K562 (cell line): ENCODE results near the gene ASS1. TPM values are rescaled to one million over a fixed set of nuclear protein-coding genes. Genes with fewer than 3 reads are reported as not detected.
A peak's percentile ranks its signal among the peaks of the same experiment; 100 is the strongest.

Experiments
- ATAC-seq: fragments of 200-7000 bp; cut with Tn5 transposase; 3 replicates; pipeline ENCODE4 v1.9.1; 2020; ENCODE audit warnings: moderate library complexity
- BruUV-seq: library from RNA; stranded (reverse); fragments of 400-500 nt; replicated peaks from 2 replicates; lab custom pipeline; 2021; lab: Mats Ljungman, UMichigan
- CTCF ChIA-PET: fragments of 300-600 bp; formaldehyde crosslinking; extraction: SDS; loops from one replicate; lab custom pipeline; 2021; ENCODE audit warnings: low intra/inter-chr PET ratio; lab: Yijun Ruan, JAX
- POLR2A ChIA-PET: fragments of 300-600, 350-650 bp; sonication (Branson Sonifier 250); formaldehyde crosslinking; extraction: SDS; loops from one replicate; lab custom pipeline; 2021; ENCODE audit warnings: antibody characterized with exemption, inconsistent platforms; lab: Yijun Ruan, JAX
- DNase-seq, 4 experiments: peaks; one replicate each; pipeline versions ENCODE4 v3.0.0 to v3.0.0-alpha.2; 2011 to 2018; ENCODE audit warnings: low spot score in 3 of 4, mixed read lengths in 3 of 4; ENCODE audit errors: extremely low read depth in 1 of 4
- FAIRE-seq: peaks from 2 replicates; lab custom pipeline; 2011; peaks lifted over from hg19 to GRCh38; lab: Jason Lieb, UNC
- H2AFZ ChIP-seq: 2 replicates; pipeline ENCODE4 v1.6.0; 2011; ENCODE audit warnings: low read depth, low read length, control low read depth, inconsistent platforms
- H3K27ac ChIP-seq: fragments of 200-600 bp; 3 replicates; pipeline ENCODE4 v1.8.0; 2011; ENCODE audit warnings: low read depth, mild to moderate bottlenecking, control low read depth, inconsistent platforms, low read length, moderate library complexity, mixed read lengths; ENCODE audit errors: extremely low read depth
- H3K27me3 ChIP-seq, 2 experiments: fragments of 300-600 bp in 1 of 2; 2 replicates in 1 of 2; 3 replicates in 1 of 2; pipeline versions ENCODE4 v1.6.0 to v1.8.0; 2011; ENCODE audit warnings: inconsistent platforms in 2 of 2, low read length in 2 of 2, mild to moderate bottlenecking in 1 of 2, mixed read lengths in 1 of 2, moderate library complexity in 1 of 2; ENCODE audit not compliant: control insufficient read depth in 2 of 2, insufficient read depth in 2 of 2
- H3K36me3 ChIP-seq: fragments of 300-600 bp; 3 replicates; pipeline ENCODE4 v1.8.0; 2011; ENCODE audit warnings: mild to moderate bottlenecking, low read length, inconsistent platforms; ENCODE audit not compliant: control insufficient read depth, insufficient read depth
- H3K4me1 ChIP-seq, 2 experiments: fragments of 200-600 bp in 1 of 2; replicated peaks in 1 of 2; 2 replicates in 1 of 2; 3 replicates in 1 of 2; pipeline versions ENCODE4 v1.5.1 to v1.8.0; 2011; ENCODE audit warnings: inconsistent platforms in 2 of 2, low read length in 2 of 2, mild to moderate bottlenecking in 1 of 2, mixed read lengths in 1 of 2, moderate library complexity in 1 of 2; ENCODE audit not compliant: control insufficient read depth in 2 of 2, insufficient read depth in 2 of 2
- H3K4me2 ChIP-seq: 2 replicates; pipeline ENCODE4 v1.6.1; 2011; ENCODE audit warnings: low read length, control low read depth, inconsistent platforms, mixed read lengths; ENCODE audit not compliant: insufficient read depth
- H3K4me3 ChIP-seq: fragments of 200-600 bp; sonication (generic), shearing (Covaris generic); 2 replicates; pipeline ENCODE4 v1.5.1; 2016; ENCODE audit warnings: control low read depth, inconsistent platforms
- H3K79me2 ChIP-seq: fragments of 200-600 bp; 3 replicates; pipeline ENCODE4 v1.8.0; 2011; ENCODE audit warnings: low read length, inconsistent platforms; ENCODE audit not compliant: control insufficient read depth, insufficient read depth
- H3K9ac ChIP-seq, 2 experiments: 2 replicates each; pipeline versions ENCODE4 v1.6.0 to v1.6.1; 2011; ENCODE audit warnings: low read depth in 2 of 2, low read length in 2 of 2, control low read depth in 1 of 2, inconsistent platforms in 1 of 2, mild to moderate bottlenecking in 1 of 2, mixed read lengths in 1 of 2; ENCODE audit not compliant: insufficient read depth in 1 of 2
- H3K9me1 ChIP-seq: one replicate; pipeline ENCODE4 v1.6.0; 2011; ENCODE audit warnings: inconsistent platforms, mild to moderate bottlenecking, low read length, moderate library complexity; ENCODE audit not compliant: control insufficient read depth, insufficient read depth
- H3K9me3 ChIP-seq: replicated peaks from 2 replicates; pipeline ENCODE4 v1.5.1; 2011; ENCODE audit warnings: low read depth, low read length, inconsistent platforms; ENCODE audit not compliant: control insufficient read depth, insufficient read depth
- H4K20me1 ChIP-seq: replicated peaks from 2 replicates; pipeline ENCODE4 v1.6.1; 2011; ENCODE audit warnings: low read length, inconsistent platforms, mixed read lengths; ENCODE audit not compliant: control insufficient read depth, insufficient read depth
- ARID3B ChIP-seq: fragments of 250-450 bp; sonication (Bioruptor Pico); IDR thresholded peaks from 2 replicates; pipeline ENCODE4 v1.4.0; 2020; ENCODE audit warnings: borderline replicate concordance
- HNRNPLL ChIP-seq: fragments of 200-400 bp; formaldehyde crosslinking; IDR thresholded peaks from 2 replicates; pipeline ENCODE4 v1.6.1; 2017; ENCODE audit warnings: low read length, low read depth, mild to moderate bottlenecking; ENCODE audit not compliant: poor library complexity, severe bottlenecking
- PPARD ChIP-seq: fragments of 250-450 bp; sonication (Bioruptor Pico); IDR thresholded peaks from 2 replicates; pipeline ENCODE4 v1.8.0; 2022; ENCODE audit warnings: inconsistent platforms, mild to moderate bottlenecking, moderate library complexity
- ZBTB40 ChIP-seq, 2 experiments: fragments of 450-650 bp in 1 of 2; sonication (generic) in 1 of 2; formaldehyde crosslinking in 1 of 2; IDR thresholded peaks; 2 replicates each; pipeline versions ENCODE4 v1.7.1 to v1.9.0; 2016 to 2022; ENCODE audit warnings: inconsistent platforms in 1 of 2, mild to moderate bottlenecking in 1 of 2, missing genetic modification reagents in 1 of 2
- ZNF57 ChIP-seq: fragments of 450-650 bp; formaldehyde crosslinking; IDR thresholded peaks from 2 replicates; pipeline ENCODE4 v1.4.0; 2020; ENCODE audit warnings: mild to moderate bottlenecking, moderate library complexity
- WGBS: fragments of 100-300 bp; shearing (Covaris generic); methylation state at CpG from one replicate; pipeline ENCODE4 v1.1.6; 2016; ENCODE audit warnings: low coverage, mixed read lengths; ENCODE audit not compliant: insufficient coverage; ENCODE audit errors: missing lambda C conversion rate; 5-methylcytosine and 5-hydroxymethylcytosine counted together
- in situ Hi-C: fragments of 300-500 bp; cut with MboI; formaldehyde crosslinking; loops from 4 replicates; pipeline ENCODE4 v1.15.0; 2018; ENCODE audit warnings: inconsistent platforms, mixed read lengths
- intact Hi-C: fragments of 100-400 bp; cut with micrococcal nuclease; formaldehyde crosslinking; loops from 2 replicates; pipeline ENCODE4 v1.14.2; 2022
- polyA plus RNA-seq, 8 experiments: library from polyadenylated mRNA; depleted of rRNA in 4 of 8; stranded (reverse) in 5 of 8; unstranded in 3 of 8; fragments of >200 nt; fragmentation: Nextera tagmentation in 2 of 8; fragmentation: Illumina TruSeq in 1 of 8; extraction: Ambion mirVana in 2 of 8; extraction: Trizol in 1 of 8; gene quantifications; 2 replicates each; pipeline versions ENCODE4 v1.2.1 to v1.2.3, GENCODE V29; 2011 to 2014; ENCODE audit warnings: inconsistent platforms in 1 of 8, missing spikeins in 1 of 8
- total RNA-seq, 7 experiments: library from RNA; depleted of rRNA in 6 of 7; stranded (reverse); fragments of >200 nt in 6 of 7; fragmentation: Illumina TruSeq in 2 of 7; extraction: Trizol in 2 of 7; gene quantifications; 2 replicates each; pipeline versions ENCODE4 v1.2.1 to v1.2.3, GENCODE V29; 2011 to 2021; ENCODE audit warnings: low replicate concordance in 1 of 7

ASS1 gene
- total and polyA plus RNA-seq, 9 of the 15 experiments (the other 6 are each of a cell fraction or from before 2014, with no cell fraction given) = 1.5 to 5.7 (median 3.7) TPM

- TF ChIP-seq ARID3B (CRISPR knock-in tag) = no peak
- no peak for TF ChIP-seq HNRNPLL
- TF ChIP-seq ZNF57 (CRISPR knock-in tag) = no peak
Measured at GRCh38 chr9:130474106-130474505, 29.3 kb downstream of the ASS1 start (continued).

- in situ Hi-C loops = no loop called here
- WGBS = 29% methylated on average over 20 of the region's 21 CpGs
Measured at GRCh38 chr9:130476151-130476730, 31.5 kb downstream of the ASS1 start.

More at GRCh38 chr9:130476151-130476730, 31.5 kb downstream of the ASS1 start:
- no peak overlapping the region for H3K4me2 ChIP-seq
- H3K27me3 ChIP-seq = peaks cover 0 to 20% of the 10 kb centered on the region in 2 experiments; a peak in 3 of 5 replicates
- no peaks in the 10 kb centered on the region for H3K36me3 ChIP-seq
- intact Hi-C loops = no loop called here
- 0 out of 2 replicates have a peak, but pooled peaks cover 4% of the 10 kb centered on the region for H4K20me1 ChIP-seq
- H3K27ac ChIP-seq = no peak overlapping the region
- ATAC-seq (no peak), DNase-seq (no peak), FAIRE-seq (no peak)
- no peaks in the 10 kb centered on the region for H3K79me2 ChIP-seq
- 0 out of 4 replicates have a peak overlapping the region, but pooled peaks of 1 of the 2 experiments have one; percentile 2 for H3K9ac ChIP-seq
- no peaks in the 10 kb centered on the region for H3K9me1 ChIP-seq
- H3K4me3 ChIP-seq = no peak overlapping the region
- POLR2A ChIA-PET = no interaction called here
- H2AFZ ChIP-seq = no peak overlapping the region
- H3K9me3 ChIP-seq = no peaks in the 10 kb centered on the region
- peaks cover 0 to 44% of the 10 kb centered on the region in 2 experiments; a peak in 2 of 5 replicates for H3K4me1 ChIP-seq
- CTCF ChIA-PET = no interaction called here
- no TSS peak for BruUV-seq
- no peak for TF ChIP-seq ZBTB40 (IDR thresholded peaks at IDR 0.05)
- TF ChIP-seq ZBTB40 (CRISPR knock-in tag; IDR thresholded peaks at IDR 0.05) = no peak
- TF ChIP-seq PPARD (CRISPR knock-in tag) = no peak
- TF ChIP-seq, all 486 proteins: peak for 0
